NCI-H2196 treated with DMSO at 0.1 percent for 48 hours (cell line): ENCODE results near the gene HOXD13.

Source experiments
- DNase-seq: peaks from one replicate; lab custom pipeline; 2025; ENCODE audit not compliant: unreplicated experiment; lab: John Stamatoyannopoulos, UW

The HOXD13 gene

GRCh38 chr2:176130957-176131847 is 38.7 kb downstream of the HOXD13 start:
- DNase-seq = no peak

GRCh38 chr2:176131848-176132158 is 39.3 kb downstream of the HOXD13 start:
- DNase-seq = no peak

- DNase-seq = no peak
Measured at GRCh38 chr2:176132205-176133171, 40.0 kb downstream of the HOXD13 start.

GRCh38 chr2:176133389-176133788 is 40.9 kb downstream of the HOXD13 start:
- DNase-seq = no peak

GRCh38 chr2:176134035-176134434 is 41.5 kb downstream of the HOXD13 start:
- DNase-seq = no peak

- no peak for DNase-seq
Measured at GRCh38 chr2:176135035-176135440, 42.5 kb downstream of the HOXD13 start.

GRCh38 chr2:176136374-176137251 is 44.1 kb downstream of the HOXD13 start:
- no peak for DNase-seq

- DNase-seq = no peak
Measured at GRCh38 chr2:176137252-176137580, 44.7 kb downstream of the HOXD13 start.

GRCh38 chr2:176137906-176138305 is 45.4 kb downstream of the HOXD13 start:
- DNase-seq = no peak

GRCh38 chr2:176138526-176138922 is 46.0 kb downstream of the HOXD13 start:
- no peak for DNase-seq

- DNase-seq = no peak
Measured at GRCh38 chr2:176138923-176139660, 46.6 kb downstream of the HOXD13 start.

GRCh38 chr2:176139661-176140512 is 47.4 kb downstream of the HOXD13 start:
- DNase-seq = no peak

GRCh38 chr2:176140513-176141317 is 48.2 kb downstream of the HOXD13 start:
- DNase-seq = peak; percentile 26

GRCh38 chr2:176142281-176142680 is 49.8 kb downstream of the HOXD13 start:
- no peak for DNase-seq
